Cardiac septum (tissue), 1 donor: Measurements from ENCODE around the gene FHIP2A. TPM values are rescaled to one million over a fixed set of nuclear protein-coding genes. Genes with fewer than 3 reads are reported as not detected.
"Not testable (repeated sequence)": the region's sequence is repeated elsewhere in the genome, so short reads cannot be mapped to it uniquely, and the experiment has no call there.

Source experiments
- DNase-seq: peaks from one replicate; pipeline ENCODE4 v3.0.0-alpha.2; 2020; ENCODE audit warnings: low spot score
- intact Hi-C: fragments of 100-400 bp; cut with DNase I; formaldehyde crosslinking; loops from one replicate; pipeline ENCODE4 v1.14.0; 2022
- total RNA-seq: library from RNA; stranded (reverse); fragmentation: NEBNext Ultra II Directional; extraction: Animal tissue kit (Norgen Biotek cat#: 25700); gene quantifications from one replicate; pipeline ENCODE4 v1.2.1, GENCODE V29; 2021
- donor health status: DM: no; HTN: no; CAD: no.

Gene FHIP2A
- total RNA-seq, 1 donor from 2014 or later: 26.5 TPM

GRCh38 chr10:114852197-114852596, 30.6 kb downstream of the FHIP2A start:
- DNase-seq: no peak
- intact Hi-C loops: no loop called here

- DNase-seq: no peak
- intact Hi-C loops: no loop called here
Observed at GRCh38 chr10:114854906-114855305, 33.3 kb downstream of the FHIP2A start.

GRCh38 chr10:114855776-114856543, 34.4 kb downstream of the FHIP2A start:
- intact Hi-C loops: no loop called here
- DNase-seq: no peak

- intact Hi-C loops: no loop called here
- DNase-seq: no peak
Observed at GRCh38 chr10:114856544-114857287, 35.1 kb downstream of the FHIP2A start.

- DNase-seq, intact Hi-C loops: not testable (repeated sequence)
Observed at GRCh38 chr10:114857288-114857565, 35.6 kb downstream of the FHIP2A start.

- intact Hi-C loops: no loop called here
- DNase-seq: no peak
Observed at GRCh38 chr10:114857922-114858629, 36.5 kb downstream of the FHIP2A start.

- DNase-seq: no peak
- intact Hi-C loops: no loop called here
Observed at GRCh38 chr10:114859222-114859621, 37.6 kb downstream of the FHIP2A start.

GRCh38 chr10:114862456-114862855, 40.9 kb downstream of the FHIP2A start:
- DNase-seq: no peak
- intact Hi-C loops: no loop called here

GRCh38 chr10:114867365-114867764, 45.8 kb downstream of the FHIP2A start:
- intact Hi-C loops: no loop called here
- DNase-seq: no peak

- intact Hi-C loops: no loop called here
- no peak for DNase-seq
Observed at GRCh38 chr10:114868870-114869519, 47.4 kb downstream of the FHIP2A start.

GRCh38 chr10:114869520-114869892, 47.9 kb downstream of the FHIP2A start:
- intact Hi-C loops: no loop called here
- no peak for DNase-seq

- intact Hi-C loops: loop anchor here (10.0 kb wide), 1 partner anchor 224 kb away; the partner anchor contains the start of gene ATRNL1
- DNase-seq: no peak
Observed at GRCh38 chr10:114870486-114870885, 48.9 kb downstream of the FHIP2A start.

GRCh38 chr10:114871379-114871778, 49.8 kb downstream of the FHIP2A start:
- intact Hi-C loops: loop anchor here (10.0 kb wide), 1 partner anchor 223 kb away; the partner anchor contains the start of gene ATRNL1

More at GRCh38 chr10:114871379-114871778, 49.8 kb downstream of the FHIP2A start:
- DNase-seq: no peak

Other genes with a start within 250 kb of the FHIP2A start
- 473 TPM for gene ABLIM1, start 163.5 kb upstream of the FHIP2A start, total RNA-seq
- gene TRUB1, start 116.4 kb downstream of the FHIP2A start, total RNA-seq: 24.3 TPM